IMR-90 (cell line): ENCODE data around the gene NCCRP1. TPM values are rescaled to one million over a fixed set of nuclear protein-coding genes. Genes with fewer than 3 reads are reported as not detected.

Experiments
- ATAC-seq: fragments of 200-7000 bp; cut with Tn5 transposase; 2 replicates; pipeline ENCODE4 v1.9.1; 2020; ENCODE audit warnings: low read depth, mild to moderate bottlenecking, moderate library complexity
- BruUV-seq: library from RNA; stranded (reverse); fragments of 400-500 nt; replicated peaks from 2 replicates; lab custom pipeline; 2021; lab: Mats Ljungman, UMichigan
- CTCF ChIA-PET: fragments of 300-600 bp; formaldehyde crosslinking; extraction: SDS; loops from one replicate; lab custom pipeline; 2021; ENCODE audit warnings: antibody characterized with exemption; lab: Yijun Ruan, JAX
- POLR2A ChIA-PET: fragments of 300-600 bp; sonication (Branson Sonifier 250); formaldehyde crosslinking; loops from one replicate; lab custom pipeline; 2022; ENCODE audit warnings: antibody characterized with exemption; ENCODE audit not compliant: unreplicated experiment; lab: Charles Lee
- DNase-seq: peaks from one replicate; pipeline ENCODE4 v3.0.0; 2013
- H2AFZ ChIP-seq: replicated peaks from 2 replicates; pipeline ENCODE3; 2013; ENCODE audit warnings: low read length, mild to moderate bottlenecking; ENCODE audit not compliant: poor library complexity
- H2AK5ac ChIP-seq: 2 replicates; pipeline ENCODE4 v1.6.1; 2013; ENCODE audit warnings: low read depth, low read length, inconsistent platforms
- H2AK9ac ChIP-seq: replicated peaks from 2 replicates; pipeline ENCODE3; 2013; ENCODE audit warnings: mild to moderate bottlenecking, low read depth, low read length, moderate library complexity; ENCODE audit not compliant: poor library complexity
- H2BK120ac ChIP-seq: 2 replicates; pipeline ENCODE4 v1.6.1; 2013; ENCODE audit warnings: low read depth, low read length, inconsistent platforms
- H2BK15ac ChIP-seq: 3 replicates; pipeline ENCODE4 v1.6.1; 2013; ENCODE audit warnings: low read depth, low read length, inconsistent platforms
- H2BK20ac ChIP-seq: 2 replicates; pipeline ENCODE4 v1.6.1; 2013; ENCODE audit warnings: low read depth, mild to moderate bottlenecking, inconsistent platforms, low read length, moderate library complexity
- H2BK5ac ChIP-seq: 2 replicates; pipeline ENCODE4 v1.6.1; 2013; ENCODE audit warnings: mild to moderate bottlenecking, low read depth, low read length, inconsistent platforms; ENCODE audit not compliant: poor library complexity, severe bottlenecking
- H3K14ac ChIP-seq: replicated peaks from 2 replicates; pipeline ENCODE4 v1.6.1; 2013; ENCODE audit warnings: low read depth, low read length, inconsistent platforms
- H3K18ac ChIP-seq: 2 replicates; pipeline ENCODE4 v1.6.1; 2013; ENCODE audit warnings: low read depth, low read length, control low read depth
- H3K23ac ChIP-seq: 2 replicates; pipeline ENCODE4 v1.6.1; 2013; ENCODE audit warnings: low read depth, low read length, inconsistent platforms
- H3K27ac ChIP-seq: 2 replicates; pipeline ENCODE4 v1.5.1; 2013; ENCODE audit warnings: mild to moderate bottlenecking, control low read depth, low read length; ENCODE audit not compliant: insufficient read depth
- H3K27me3 ChIP-seq: 2 replicates; pipeline ENCODE4 v1.6.1; 2013; ENCODE audit warnings: low read length; ENCODE audit not compliant: control insufficient read depth, insufficient read depth
- H3K36me3 ChIP-seq: 2 replicates; pipeline ENCODE4 v1.6.1; 2013; ENCODE audit warnings: low read length, mixed read lengths; ENCODE audit not compliant: control insufficient read depth, insufficient read depth
- H3K4ac ChIP-seq: 2 replicates; pipeline ENCODE4 v1.6.1; 2013; ENCODE audit warnings: low read depth, low read length, inconsistent platforms
- H3K4me1 ChIP-seq: 2 replicates; pipeline ENCODE4 v1.6.1; 2013; ENCODE audit warnings: low read length, mixed read lengths; ENCODE audit not compliant: control insufficient read depth, insufficient read depth
- H3K4me2 ChIP-seq: 2 replicates; pipeline ENCODE4 v1.6.1; 2013; ENCODE audit warnings: low read depth, mild to moderate bottlenecking, control low read depth, low read length, moderate library complexity
- H3K4me3 ChIP-seq: 2 replicates; pipeline ENCODE4 v1.5.1; 2013; ENCODE audit warnings: low read depth, mild to moderate bottlenecking, control low read depth, low read length, moderate library complexity; ENCODE audit not compliant: insufficient read depth
- H3K56ac ChIP-seq: 2 replicates; pipeline ENCODE4 v1.6.1; 2013; ENCODE audit warnings: low read length, inconsistent platforms; ENCODE audit not compliant: insufficient read depth; ENCODE audit errors: extremely low read depth
- H3K79me1 ChIP-seq, 2 experiments: 2 replicates each; pipeline ENCODE4 v1.6.1; 2013; ENCODE audit warnings: low read length in 2 of 2, inconsistent platforms in 1 of 2, low read depth in 1 of 2
- H3K9ac ChIP-seq: 2 replicates; pipeline ENCODE4 v1.6.1; 2013; ENCODE audit warnings: low read depth, low read length, control low read depth
- H3K9me1 ChIP-seq: 2 replicates; pipeline ENCODE4 v1.6.1; 2013; ENCODE audit warnings: low read length, inconsistent platforms; ENCODE audit not compliant: insufficient read depth
- H3K9me3 ChIP-seq: 2 replicates; pipeline ENCODE4 v1.6.1; 2013; ENCODE audit warnings: low read length; ENCODE audit not compliant: control insufficient read depth, insufficient read depth
- H4K20me1 ChIP-seq: 2 replicates; pipeline ENCODE4 v1.6.1; 2013; ENCODE audit warnings: low read length, inconsistent platforms; ENCODE audit not compliant: insufficient read depth
- H4K5ac ChIP-seq: 2 replicates; pipeline ENCODE4 v1.6.1; 2013; ENCODE audit warnings: mild to moderate bottlenecking, low read depth, low read length, control low read depth
- H4K8ac ChIP-seq, 2 experiments: 2 replicates each; pipeline ENCODE4 v1.6.1; 2013; ENCODE audit warnings: low read depth in 2 of 2, low read length in 2 of 2, control low read depth in 1 of 2, inconsistent platforms in 1 of 2
- H4K91ac ChIP-seq: 2 replicates; pipeline ENCODE4 v1.6.1; 2013; ENCODE audit warnings: low read depth, low read length, inconsistent platforms; ENCODE audit not compliant: insufficient read depth
- BHLHE40 ChIP-seq: fragments of 150-350 bp; IDR thresholded peaks from 2 replicates; pipeline ENCODE4 v1.6.1; 2016; ENCODE audit warnings: mild to moderate bottlenecking, low read depth, low read length
- CEBPB ChIP-seq: IDR thresholded peaks from 2 replicates; pipeline ENCODE4 v1.6.1; 2012; ENCODE audit warnings: low read depth, low read length, improper control_type of control experiment
- ELK1 ChIP-seq: fragments of 150-350 bp; IDR thresholded peaks from 2 replicates; pipeline ENCODE4 v1.6.1; 2016; ENCODE audit warnings: low read depth, mild to moderate bottlenecking, low read length, moderate library complexity, borderline replicate concordance
- FOS ChIP-seq: fragments of 150-350 bp; IDR thresholded peaks from 2 replicates; pipeline ENCODE4 v1.6.1; 2016; ENCODE audit warnings: low read depth, low read length
- MAFK ChIP-seq: IDR thresholded peaks from 2 replicates; pipeline ENCODE4 v1.6.1; 2012; ENCODE audit warnings: low read depth, low read length, improper control_type of control experiment
- MAZ ChIP-seq: IDR thresholded peaks from 2 replicates; pipeline ENCODE4 v1.6.1; 2012; ENCODE audit warnings: low read depth, mild to moderate bottlenecking, low read length, improper control_type of control experiment, moderate library complexity, borderline replicate concordance
- POLR2A ChIP-seq: IDR thresholded peaks from 2 replicates; pipeline ENCODE4 v1.6.1; 2012; ENCODE audit warnings: mild to moderate bottlenecking, low read depth, low read length
- WGBS, 2 experiments: methylation state at CpG; one replicate each; pipeline versions ENCODE4 v1.1.5 to v1.1.7; 2013; ENCODE audit warnings: missing lambda C conversion rate in 2 of 2; ENCODE audit not compliant: insufficient read length in 1 of 2; ENCODE audit errors: extremely low coverage in 2 of 2; 5-methylcytosine and 5-hydroxymethylcytosine counted together
- dilution Hi-C: fragments of 300-500 bp; cut with HindIII; formaldehyde crosslinking; loops from one replicate; pipeline ENCODE4 v1.14.3; 2018; ENCODE audit warnings: low sequenced_read_pairs; ENCODE audit not compliant: unreplicated experiment
- in situ Hi-C: fragments of 300-500 bp; cut with MboI; formaldehyde crosslinking; loops from 3 replicates; pipeline ENCODE4 v1.14.3; 2019; ENCODE audit warnings: low sequenced_read_pairs, inconsistent platforms, mixed read lengths
- intact Hi-C: fragments of 100-400 bp; cut with micrococcal nuclease; formaldehyde crosslinking; loops from 2 replicates; pipeline ENCODE4 v1.10.0; 2022
- polyA plus RNA-seq, 3 experiments: library from polyadenylated mRNA; depleted of rRNA; stranded (reverse); fragments of >200 nt; gene quantifications; 2 replicates each; pipeline ENCODE4 v1.2.3, GENCODE V29; 2012; ENCODE audit warnings: low replicate concordance in 1 of 3
- total RNA-seq: library from RNA; depleted of rRNA; stranded (reverse); fragments of >200 nt; gene quantifications from 2 replicates; pipeline ENCODE4 v1.2.3, GENCODE V29; 2012

Gene NCCRP1
- total and polyA plus RNA-seq, 2 of the 4 experiments (the other 2 are of a cell fraction) = not detected

GRCh38 chr19:39237200-39238184 is 40.7 kb downstream of the NCCRP1 start:
- H2BK120ac ChIP-seq = no peak overlapping the region
- no peak overlapping the region for H2BK5ac ChIP-seq
- H3K23ac ChIP-seq = no peak overlapping the region
- no peak overlapping the region for H4K91ac ChIP-seq
- DNase-seq = no peak
- POLR2A ChIA-PET = no interaction called here
- no peak overlapping the region for H2AK5ac ChIP-seq
- TF ChIP-seq FOS (no peak), MAZ (no peak), ELK1 (no peak), BHLHE40 (no peak), POLR2A (no peak), CEBPB (no peak), MAFK (no peak)
- no peak overlapping the region for H3K18ac ChIP-seq
- no peak overlapping the region for H3K4ac ChIP-seq
- no peak overlapping the region for H2BK15ac ChIP-seq
- no peak overlapping the region for H3K27ac ChIP-seq
- H3K9ac ChIP-seq = no peak overlapping the region
- no peak overlapping the region for H3K14ac ChIP-seq
- peaks cover 27% of the 10 kb centered on the region for H3K27me3 ChIP-seq
- H3K56ac ChIP-seq = no peak overlapping the region
- H2BK20ac ChIP-seq = no peak overlapping the region
- no peak overlapping the region for H3K4me2 ChIP-seq
- no peaks in the 10 kb centered on the region for H4K20me1 ChIP-seq
- BruUV-seq = no TSS peak
- dilution Hi-C loops = no loop called here
- no peaks in the 10 kb centered on the region for H3K9me3 ChIP-seq
- WGBS, 2 experiments = 17% methylated on average over 7 of the region's 22 CpGs; no CpG with 5 or more reads in 1 of the 2 experiments
- no peak overlapping the region for H4K8ac ChIP-seq
- H3K79me1 ChIP-seq = no peaks in the 10 kb centered on the region
- no peak overlapping the region for H2AK9ac ChIP-seq
- no peaks in the 10 kb centered on the region for H3K9me1 ChIP-seq
- no peaks in the 10 kb centered on the region for H3K36me3 ChIP-seq
- ATAC-seq = no peak
- no peak overlapping the region for H3K4me3 ChIP-seq
- no peaks in the 10 kb centered on the region for H3K4me1 ChIP-seq
- in situ Hi-C loops = no loop called here
- no peak overlapping the region for H2AFZ ChIP-seq
- no peak overlapping the region for H4K5ac ChIP-seq
- CTCF ChIA-PET = no interaction called here
- intact Hi-C loops = no loop called here
